Measurements from ENCODE around the gene TAS1R1.

DNA sequence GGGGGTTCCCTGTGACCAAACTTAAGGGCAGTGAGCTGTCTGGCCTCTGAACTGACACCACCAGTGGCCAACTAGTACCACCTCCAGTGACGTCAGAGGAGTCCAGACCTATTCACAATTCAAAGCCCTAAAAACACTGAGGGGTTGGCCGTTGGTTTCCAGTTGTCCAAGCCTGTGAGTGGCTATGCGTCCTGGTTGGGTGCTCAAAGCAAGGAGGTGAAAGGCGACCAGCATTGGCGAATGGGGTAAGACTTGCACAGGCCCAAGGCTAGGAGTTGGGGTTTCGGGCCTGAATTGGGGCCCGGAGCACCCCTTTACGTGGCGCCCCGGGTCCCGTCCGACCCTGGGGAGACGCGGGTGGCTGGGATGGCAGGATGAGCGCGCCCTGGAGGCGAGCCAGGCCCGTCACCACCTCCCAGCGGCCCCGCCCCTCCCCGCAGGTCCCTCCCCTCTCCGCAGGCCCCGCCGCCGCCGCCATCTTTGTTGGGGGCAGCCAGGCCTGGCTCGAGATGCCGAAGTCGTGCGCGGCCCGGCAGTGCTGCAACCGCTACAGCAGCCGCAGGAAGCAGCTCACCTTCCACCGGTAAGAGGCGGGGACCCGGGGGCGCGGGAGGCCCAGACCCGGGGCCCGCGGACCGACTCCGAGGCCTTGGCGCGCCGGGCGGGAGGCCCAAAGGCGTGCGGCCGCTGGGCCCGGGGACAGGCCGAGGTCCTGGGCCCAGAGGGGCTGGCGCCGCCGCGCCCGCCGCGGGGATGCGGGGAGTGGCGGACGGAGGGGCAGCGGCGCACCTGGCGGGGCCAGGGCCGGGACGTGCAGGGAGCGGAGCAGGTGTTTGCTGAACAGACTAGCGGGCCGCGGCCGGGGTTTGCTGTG is 69.8 kb downstream of the TAS1R1 start, which contains the start of gene THAP3:
- TF ChIP-seq YY1 (IDR thresholded peaks at IDR 0.05; ENCODE audit: insufficient read depth, insufficient read length) (peak; percentile 73), SUZ12 (IDR thresholded peaks at IDR 0.05; ENCODE audit: extremely low read depth, insufficient read depth, insufficient read length) (no peak)
